Mesendoderm (in vitro differentiated cells): Measurements from ENCODE around the gene SMCO4.

Experiments
- DNase-seq: peaks from one replicate; pipeline ENCODE4 v3.0.0; 2013
- H2AK5ac ChIP-seq: 2 replicates; pipeline ENCODE4 v1.6.1; 2013; ENCODE audit warnings: low read length, inconsistent platforms
- H2BK120ac ChIP-seq: 2 replicates; pipeline ENCODE4 v1.6.1; 2013; ENCODE audit warnings: low read depth, mild to moderate bottlenecking, low read length, moderate library complexity, mixed read lengths
- H2BK15ac ChIP-seq: replicated peaks from 2 replicates; pipeline ENCODE4 v1.6.1; 2013; ENCODE audit warnings: low read depth, mild to moderate bottlenecking, moderate library complexity
- H2BK5ac ChIP-seq: 2 replicates; pipeline ENCODE4 v1.6.1; 2013; ENCODE audit warnings: low read length, inconsistent platforms
- H3K18ac ChIP-seq: 2 replicates; pipeline ENCODE4 v1.6.1; 2013; ENCODE audit warnings: mild to moderate bottlenecking, low read length, mixed read lengths
- H3K23ac ChIP-seq: one replicate; pipeline ENCODE4 v1.6.1; 2013; ENCODE audit warnings: low read length
- H3K27ac ChIP-seq: 2 replicates; pipeline ENCODE4 v1.5.1; 2013; ENCODE audit warnings: low read depth, mild to moderate bottlenecking, inconsistent platforms, low read length, moderate library complexity
- H3K27me3 ChIP-seq: 2 replicates; pipeline ENCODE4 v1.6.1; 2013; ENCODE audit warnings: low read length, control low read depth, mild to moderate bottlenecking, inconsistent platforms; ENCODE audit not compliant: insufficient read depth, poor library complexity
- H3K36me3 ChIP-seq: 2 replicates; pipeline ENCODE4 v1.6.1; 2013; ENCODE audit warnings: low read length, inconsistent platforms; ENCODE audit not compliant: control insufficient read depth, insufficient read depth
- H3K4ac ChIP-seq: one replicate; pipeline ENCODE4 v1.6.1; 2013; ENCODE audit warnings: low read depth, mild to moderate bottlenecking, low read length, moderate library complexity
- H3K4me1 ChIP-seq: 2 replicates; pipeline ENCODE4 v1.6.1; 2013; ENCODE audit warnings: low read depth, low read length, inconsistent platforms; ENCODE audit not compliant: control insufficient read depth
- H3K4me2 ChIP-seq: 2 replicates; pipeline ENCODE4 v1.6.1; 2013; ENCODE audit warnings: low read length
- H3K4me3 ChIP-seq: 2 replicates; pipeline ENCODE4 v1.5.1; 2013; ENCODE audit warnings: mild to moderate bottlenecking, low read length
- H3K56ac ChIP-seq: one replicate; pipeline ENCODE4 v1.6.1; 2013; ENCODE audit warnings: low read length
- H3K79me1 ChIP-seq: 2 replicates; pipeline ENCODE4 v1.6.1; 2013; ENCODE audit warnings: low read length, inconsistent platforms
- H3K79me2 ChIP-seq: 2 replicates; pipeline ENCODE4 v1.6.1; 2013; ENCODE audit warnings: mild to moderate bottlenecking, low read length; ENCODE audit not compliant: control insufficient read depth, insufficient read depth
- H3K9ac ChIP-seq: 2 replicates; pipeline ENCODE4 v1.6.1; 2013; ENCODE audit warnings: low read length, inconsistent platforms
- H4K5ac ChIP-seq: one replicate; pipeline ENCODE4 v1.6.1; 2013; ENCODE audit warnings: low read length
- H4K8ac ChIP-seq: one replicate; pipeline ENCODE4 v1.6.1; 2013; ENCODE audit warnings: low read depth, mild to moderate bottlenecking, control low read depth, low read length, moderate library complexity
- WGBS: extraction: QIAGEN DNeasy Blood & Tissue Kit; methylation state at CpG from one replicate; pipeline ENCODE4 v1.1.7; 2013; ENCODE audit warnings: low lambda C conversion rate, missing lambda C conversion rate; ENCODE audit not compliant: insufficient coverage; ENCODE audit errors: extremely low coverage; 5-methylcytosine and 5-hydroxymethylcytosine counted together

The SMCO4 gene

GRCh38 chr11:93513772-93514171 is 29.4 kb downstream of the SMCO4 start:
- Histone ChIP-seq H3K27ac (no peak overlapping the region), H3K27me3 (no peaks in the 10 kb centered on the region), H3K4me3 (no peak overlapping the region), H3K23ac (no peak overlapping the region), H2BK120ac (no peak overlapping the region), H2BK5ac (no peak overlapping the region), H3K56ac (no peak overlapping the region), H3K79me1 (peaks cover 14% of the 10 kb centered on the region), H3K9ac (no peak overlapping the region), H2BK15ac (no peak overlapping the region), H4K5ac (no peak overlapping the region), H3K18ac (no peak overlapping the region), H3K79me2 (peaks cover 2% of the 10 kb centered on the region), H2AK5ac (no peak overlapping the region), H3K4ac (no peak overlapping the region), H3K4me2 (no peak overlapping the region), H4K8ac (no peak overlapping the region), H3K36me3 (no peaks in the 10 kb centered on the region), H3K4me1 (peaks cover 4% of the 10 kb centered on the region)
- no CpG with 5 or more reads among the region's 4 CpGs for WGBS
- DNase-seq, result no peak

- no peak overlapping the region for H3K27ac ChIP-seq
- H3K23ac ChIP-seq, result no peak overlapping the region
- no peak overlapping the region for H3K9ac ChIP-seq
- no peak overlapping the region for H3K4me2 ChIP-seq
- no peak overlapping the region for H2BK5ac ChIP-seq
- no peak overlapping the region for H2BK120ac ChIP-seq
- H3K18ac ChIP-seq, result no peak overlapping the region
- H2AK5ac ChIP-seq, result no peak overlapping the region
- H4K5ac ChIP-seq, result no peak overlapping the region
- H3K4ac ChIP-seq, result no peak overlapping the region
- H3K36me3 ChIP-seq, result no peaks in the 10 kb centered on the region
- H2BK15ac ChIP-seq, result no peak overlapping the region
- peaks cover 4% of the 10 kb centered on the region for H3K4me1 ChIP-seq
- peaks cover 14% of the 10 kb centered on the region for H3K79me1 ChIP-seq
- no CpG with 5 or more reads among the region's 3 CpGs for WGBS
- no peak overlapping the region for H3K56ac ChIP-seq
- no peak for DNase-seq
- no peak overlapping the region for H3K4me3 ChIP-seq
- H4K8ac ChIP-seq, result no peak overlapping the region
- H3K79me2 ChIP-seq, result peaks cover 2% of the 10 kb centered on the region
- no peaks in the 10 kb centered on the region for H3K27me3 ChIP-seq
These were observed 30.1 kb downstream of the SMCO4 start for GRCh38 chr11:93512949-93513667.

- H3K4me3 ChIP-seq, result no peak overlapping the region
- H3K4me1 ChIP-seq, result peaks cover 4% of the 10 kb centered on the region
- peaks cover 2% of the 10 kb centered on the region for H3K79me2 ChIP-seq
- no peak overlapping the region for H3K18ac ChIP-seq
- no peak overlapping the region for H3K56ac ChIP-seq
- no peak overlapping the region for H2BK5ac ChIP-seq
- H3K23ac ChIP-seq, result no peak overlapping the region
- H3K4ac ChIP-seq, result no peak overlapping the region
- WGBS, result no CpG with 5 or more reads among the region's 4 CpGs
- H3K4me2 ChIP-seq, result no peak overlapping the region
- no peaks in the 10 kb centered on the region for H3K27me3 ChIP-seq
- H2BK120ac ChIP-seq, result no peak overlapping the region
- DNase-seq, result no peak
- H2AK5ac ChIP-seq, result no peak overlapping the region
- peaks cover 14% of the 10 kb centered on the region for H3K79me1 ChIP-seq
- no peak overlapping the region for H4K5ac ChIP-seq
- no peak overlapping the region for H3K9ac ChIP-seq
- H4K8ac ChIP-seq, result no peak overlapping the region
- no peak overlapping the region for H3K27ac ChIP-seq
- H3K36me3 ChIP-seq, result no peaks in the 10 kb centered on the region
- H2BK15ac ChIP-seq, result no peak overlapping the region
These were observed 31.1 kb downstream of the SMCO4 start for GRCh38 chr11:93512073-93512475.

GRCh38 chr11:93510196-93510873 is 32.9 kb downstream of the SMCO4 start:
- Histone ChIP-seq H2AK5ac (no peak overlapping the region), H3K27me3 (no peaks in the 10 kb centered on the region), H3K4me2 (no peak overlapping the region), H3K56ac (no peak overlapping the region), H3K18ac (no peak overlapping the region), H3K27ac (no peak overlapping the region), H3K36me3 (no peaks in the 10 kb centered on the region), H2BK120ac (no peak overlapping the region), H3K4ac (no peak overlapping the region), H2BK15ac (no peak overlapping the region), H3K23ac (no peak overlapping the region), H3K79me2 (peaks cover 2% of the 10 kb centered on the region), H3K79me1 (peaks cover 9% of the 10 kb centered on the region), H3K4me1 (no peaks in the 10 kb centered on the region), H3K4me3 (no peak overlapping the region), H4K8ac (no peak overlapping the region), H4K5ac (no peak overlapping the region), H3K9ac (no peak overlapping the region), H2BK5ac (no peak overlapping the region)
- DNase-seq, result no peak
- WGBS, result no CpG with 5 or more reads among the region's 3 CpGs

GRCh38 chr11:93507517-93507916 is 35.7 kb downstream of the SMCO4 start:
- H3K9ac ChIP-seq, result no peak overlapping the region

More at GRCh38 chr11:93507517-93507916, 35.7 kb downstream of the SMCO4 start:
- no peak for DNase-seq
- Histone ChIP-seq H3K79me2 (no peaks in the 10 kb centered on the region), H3K36me3 (no peaks in the 10 kb centered on the region), H4K5ac (no peak overlapping the region), H3K18ac (no peak overlapping the region), H3K4ac (no peak overlapping the region), H2BK5ac (no peak overlapping the region), H2BK120ac (no peak overlapping the region), H2AK5ac (no peak overlapping the region), H4K8ac (no peak overlapping the region), H3K79me1 (peaks cover 4% of the 10 kb centered on the region), H3K27ac (no peak overlapping the region), H3K4me1 (no peaks in the 10 kb centered on the region), H3K4me2 (no peak overlapping the region), H2BK15ac (no peak overlapping the region), H3K56ac (no peak overlapping the region), H3K27me3 (no peaks in the 10 kb centered on the region), H3K4me3 (no peak overlapping the region), H3K23ac (no peak overlapping the region)
- 100% methylated on average over 1 of the region's 1 CpG for WGBS
